ENCODE measurements around the gene C12orf76. TPM values are rescaled to one million over a fixed set of nuclear protein-coding genes. Genes with fewer than 3 reads are reported as not detected.

C12orf76 gene
- total RNA-seq, 1 experiment from 2014 or later: 10.1 TPM

- TF ChIP-seq TCF7L2 (IDR thresholded peaks at IDR 0.05; ENCODE audit: borderline replicate concordance, extremely low read depth, insufficient read depth, insufficient read length): no peak
- TF ChIP-seq, protein P1, sequence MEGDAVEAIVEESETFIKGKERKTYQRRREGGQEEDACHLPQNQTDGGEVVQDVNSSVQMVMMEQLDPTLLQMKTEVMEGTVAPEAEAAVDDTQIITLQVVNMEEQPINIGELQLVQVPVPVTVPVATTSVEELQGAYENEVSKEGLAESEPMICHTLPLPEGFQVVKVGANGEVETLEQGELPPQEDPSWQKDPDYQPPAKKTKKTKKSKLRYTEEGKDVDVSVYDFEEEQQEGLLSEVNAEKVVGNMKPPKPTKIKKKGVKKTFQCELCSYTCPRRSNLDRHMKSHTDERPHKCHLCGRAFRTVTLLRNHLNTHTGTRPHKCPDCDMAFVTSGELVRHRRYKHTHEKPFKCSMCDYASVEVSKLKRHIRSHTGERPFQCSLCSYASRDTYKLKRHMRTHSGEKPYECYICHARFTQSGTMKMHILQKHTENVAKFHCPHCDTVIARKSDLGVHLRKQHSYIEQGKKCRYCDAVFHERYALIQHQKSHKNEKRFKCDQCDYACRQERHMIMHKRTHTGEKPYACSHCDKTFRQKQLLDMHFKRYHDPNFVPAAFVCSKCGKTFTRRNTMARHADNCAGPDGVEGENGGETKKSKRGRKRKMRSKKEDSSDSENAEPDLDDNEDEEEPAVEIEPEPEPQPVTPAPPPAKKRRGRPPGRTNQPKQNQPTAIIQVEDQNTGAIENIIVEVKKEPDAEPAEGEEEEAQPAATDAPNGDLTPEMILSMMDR (IDR thresholded peaks at IDR 0.05 in 2 of 3, conservative IDR thresholded peaks at IDR 0.05 in 1 of 3; ENCODE audit: borderline replicate concordance in 1 of 3, insufficient read depth in 1 of 3, low read depth in 2 of 3, low read length in 2 of 3): no peak
- no peak for TF ChIP-seq ZNF274 (IDR thresholded peaks at IDR 0.05; ENCODE audit: low read depth, low read length)
- TF ChIP-seq, protein P2, sequence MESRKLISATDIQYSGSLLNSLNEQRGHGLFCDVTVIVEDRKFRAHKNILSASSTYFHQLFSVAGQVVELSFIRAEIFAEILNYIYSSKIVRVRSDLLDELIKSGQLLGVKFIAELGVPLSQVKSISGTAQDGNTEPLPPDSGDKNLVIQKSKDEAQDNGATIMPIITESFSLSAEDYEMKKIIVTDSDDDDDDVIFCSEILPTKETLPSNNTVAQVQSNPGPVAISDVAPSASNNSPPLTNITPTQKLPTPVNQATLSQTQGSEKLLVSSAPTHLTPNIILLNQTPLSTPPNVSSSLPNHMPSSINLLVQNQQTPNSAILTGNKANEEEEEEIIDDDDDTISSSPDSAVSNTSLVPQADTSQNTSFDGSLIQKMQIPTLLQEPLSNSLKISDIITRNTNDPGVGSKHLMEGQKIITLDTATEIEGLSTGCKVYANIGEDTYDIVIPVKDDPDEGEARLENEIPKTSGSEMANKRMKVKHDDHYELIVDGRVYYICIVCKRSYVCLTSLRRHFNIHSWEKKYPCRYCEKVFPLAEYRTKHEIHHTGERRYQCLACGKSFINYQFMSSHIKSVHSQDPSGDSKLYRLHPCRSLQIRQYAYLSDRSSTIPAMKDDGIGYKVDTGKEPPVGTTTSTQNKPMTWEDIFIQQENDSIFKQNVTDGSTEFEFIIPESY (IDR thresholded peaks at IDR 0.05; ENCODE audit: extremely low read depth, insufficient replicate concordance, low read length): no peak
- RAD21 ChIA-PET (ENCODE audit: low non-redundant PET in 1 of 2, low total read pairs in 2 of 2, uncharacterized antibody in 2 of 2, unreplicated experiment in 2 of 2): no interaction called here
- ATAC-seq (no peak), DNase-seq (ENCODE audit: low read depth, low spot score) (no peak)
- H4K20me1 ChIP-seq (ENCODE audit: insufficient read depth): no peaks in the 10 kb centered on the region
- CTCF ChIA-PET: no interaction called here
- peaks cover 28 to 52% of the 10 kb centered on the region in 2 experiments for H3K4me1 ChIP-seq (ENCODE audit: control insufficient read depth in 1 of 2, insufficient read depth in 2 of 2, low read length in 2 of 2)
- BruUV-seq (replicated peaks): no TSS peak
- no peaks in the 10 kb centered on the region for H3K36me3 ChIP-seq (ENCODE audit: control insufficient read depth in 1 of 2, insufficient read depth in 2 of 2, low read length in 2 of 2)
- no peaks in the 10 kb centered on the region for H3K9me2 ChIP-seq (ENCODE audit: insufficient read depth)
- H3K27ac ChIP-seq (ENCODE audit: low read depth, low read length): peak overlapping the region; percentile 18; the same call in 1 of the 2 replicates
- H3K4me2 ChIP-seq (ENCODE audit: low read length): peak overlapping the region; percentile 85
- H3K4me3 ChIP-seq (replicated peaks in 1 of 2; ENCODE audit: low read depth in 1 of 2, low read length in 2 of 2): peak overlapping the region in 1 of 2 experiments; percentile 26; a peak in 2 of 4 replicates
- POLR2A ChIA-PET: no interaction called here
- peaks cover 9% of the 10 kb centered on the region; the same call in 1 of the 2 replicates for H3K79me2 ChIP-seq (ENCODE audit: insufficient read depth, low read length)
- H3K9ac ChIP-seq (ENCODE audit: low read length): peak overlapping the region; percentile 34; the same call in 1 of the 2 replicates
- H2AFZ ChIP-seq (ENCODE audit: low read depth, low read length, poor library complexity, severe bottlenecking): no peak overlapping the region
- no peaks in the 10 kb centered on the region for H3K9me3 ChIP-seq (ENCODE audit: control insufficient read depth in 1 of 2, insufficient read depth in 1 of 2, low read depth in 1 of 2, low read length in 2 of 2)
- no peaks in the 10 kb centered on the region for H3K27me3 ChIP-seq (ENCODE audit: insufficient read depth, low read length)
- intact Hi-C loops (cut with micrococcal nuclease): no loop called here
Measured at GRCh38 chr12:110001596-110001995, 46.7 kb downstream of the C12orf76 start.
